Prostate gland (tissue), 2 donors: Measurements from ENCODE around the gene TMEM92. TPM values are rescaled to one million over a fixed set of nuclear protein-coding genes. Genes with fewer than 3 reads are reported as not detected.

ENCODE experiments used
- DNase-seq: peaks from one replicate; pipeline ENCODE4 v3.0.0-alpha.2; 2019; ENCODE audit warnings: low spot score
- H3K27ac ChIP-seq, 2 donors: fragments of 200-600 bp; sonication (generic); 2 replicates each; pipeline ENCODE4 v1.5.1; 2017 to 2019
- H3K27me3 ChIP-seq: fragments of 200-600 bp; sonication (generic); replicated peaks from 2 replicates; pipeline ENCODE4 v1.5.1; 2019; ENCODE audit not compliant: insufficient read depth
- H3K36me3 ChIP-seq, 2 donors: fragments of 200-600 bp; sonication (generic); 1 replicate in 1 of 2; 2 replicates in 1 of 2; pipeline versions ENCODE4 v1.5.1 to v1.8.1; 2017 to 2019
- H3K4me1 ChIP-seq: fragments of 200-600 bp; sonication (generic); replicated peaks from 2 replicates; pipeline ENCODE4 v1.5.1; 2019
- H3K4me3 ChIP-seq, 2 donors: fragments of 200-600 bp; sonication (generic); 2 replicates each; pipeline ENCODE4 v1.5.1; 2017 to 2019
- H3K9me3 ChIP-seq: fragments of 200-600 bp; sonication (generic); 2 replicates; pipeline ENCODE4 v1.5.1; 2017
- POLR2A ChIP-seq: fragments of 450-650 bp; IDR thresholded peaks from one replicate; pipeline ENCODE4 v1.6.1; 2016; ENCODE audit warnings: antibody characterized with exemption, mild to moderate bottlenecking
- POLR2AphosphoS5 ChIP-seq: sonication (generic); formaldehyde crosslinking; IDR thresholded peaks from one replicate; pipeline ENCODE4 v1.6.1; 2017; ENCODE audit warnings: antibody characterized with exemption
- WGBS: methylation state at CpG from one replicate; pipeline ENCODE4 v1.1.5; 2018; 5-methylcytosine and 5-hydroxymethylcytosine counted together
- intact Hi-C: fragments of 100-400 bp; cut with DNase I; formaldehyde crosslinking; loops from one replicate; pipeline ENCODE4 v1.14.2; 2022
- total RNA-seq, 2 donors: library from RNA; depleted of rRNA; stranded (reverse); fragments of >200 nt; gene quantifications; one replicate each; pipeline ENCODE4 v1.1.0, GENCODE V29; 2016
- TF ChIP-seq, protein P1 (sequence below), 4 experiments: fragments of 200-600 bp in 2 of 4; fragments of 450-650 bp in 2 of 4; sonication (generic) in 2 of 4; IDR thresholded peaks; 1 replicate in 3 of 4; 2 replicates in 1 of 4; pipeline ENCODE4 v1.5.1; 2016 to 2019; ENCODE audit warnings: antibody characterized with exemption in 4 of 4, mild to moderate bottlenecking in 2 of 4, moderate library complexity in 2 of 4

TMEM92 gene
- total RNA-seq, 2 donors from 2014 or later, result 0.91 to 0.96 TPM

DNA sequence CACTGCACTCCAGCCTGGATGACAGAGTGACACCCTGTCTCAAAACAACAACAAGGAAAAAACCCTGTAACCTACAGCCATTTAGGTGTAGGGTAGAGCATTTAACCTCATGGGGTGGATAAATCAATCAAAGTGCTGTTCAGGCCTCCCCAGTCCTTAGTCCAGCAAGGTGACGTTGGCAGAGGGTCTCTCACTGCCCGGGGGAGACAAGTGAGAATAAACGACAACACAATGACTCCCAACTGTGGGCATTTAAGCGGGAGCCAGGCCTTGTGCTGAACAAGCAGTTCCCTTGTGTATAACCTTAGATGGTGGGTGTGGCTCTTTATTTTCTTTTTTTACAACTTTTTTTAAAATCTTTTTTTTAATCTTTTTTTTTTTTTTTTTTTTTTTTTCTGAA lies 29.3 kb downstream of the TMEM92 start:
- Histone ChIP-seq H3K4me1 (peaks cover 5% of the 10 kb centered on the region), H3K9me3 (no peaks in the 10 kb centered on the region), H3K4me3 (no peak overlapping the region), H3K27ac (no peak overlapping the region), H3K27me3 (no peaks in the 10 kb centered on the region), H3K36me3 (no peaks in the 10 kb centered on the region)
- no peak for DNase-seq
- WGBS, result 67% methylated on average over 4 of the region's 4 CpGs
- no peak for TF ChIP-seq POLR2A
- no peak for TF ChIP-seq POLR2AphosphoS5
- TF ChIP-seq, protein P1, sequence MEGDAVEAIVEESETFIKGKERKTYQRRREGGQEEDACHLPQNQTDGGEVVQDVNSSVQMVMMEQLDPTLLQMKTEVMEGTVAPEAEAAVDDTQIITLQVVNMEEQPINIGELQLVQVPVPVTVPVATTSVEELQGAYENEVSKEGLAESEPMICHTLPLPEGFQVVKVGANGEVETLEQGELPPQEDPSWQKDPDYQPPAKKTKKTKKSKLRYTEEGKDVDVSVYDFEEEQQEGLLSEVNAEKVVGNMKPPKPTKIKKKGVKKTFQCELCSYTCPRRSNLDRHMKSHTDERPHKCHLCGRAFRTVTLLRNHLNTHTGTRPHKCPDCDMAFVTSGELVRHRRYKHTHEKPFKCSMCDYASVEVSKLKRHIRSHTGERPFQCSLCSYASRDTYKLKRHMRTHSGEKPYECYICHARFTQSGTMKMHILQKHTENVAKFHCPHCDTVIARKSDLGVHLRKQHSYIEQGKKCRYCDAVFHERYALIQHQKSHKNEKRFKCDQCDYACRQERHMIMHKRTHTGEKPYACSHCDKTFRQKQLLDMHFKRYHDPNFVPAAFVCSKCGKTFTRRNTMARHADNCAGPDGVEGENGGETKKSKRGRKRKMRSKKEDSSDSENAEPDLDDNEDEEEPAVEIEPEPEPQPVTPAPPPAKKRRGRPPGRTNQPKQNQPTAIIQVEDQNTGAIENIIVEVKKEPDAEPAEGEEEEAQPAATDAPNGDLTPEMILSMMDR (IDR thresholded peaks at IDR 0.05), result no peak
- intact Hi-C loops, result no loop called here

DNA sequence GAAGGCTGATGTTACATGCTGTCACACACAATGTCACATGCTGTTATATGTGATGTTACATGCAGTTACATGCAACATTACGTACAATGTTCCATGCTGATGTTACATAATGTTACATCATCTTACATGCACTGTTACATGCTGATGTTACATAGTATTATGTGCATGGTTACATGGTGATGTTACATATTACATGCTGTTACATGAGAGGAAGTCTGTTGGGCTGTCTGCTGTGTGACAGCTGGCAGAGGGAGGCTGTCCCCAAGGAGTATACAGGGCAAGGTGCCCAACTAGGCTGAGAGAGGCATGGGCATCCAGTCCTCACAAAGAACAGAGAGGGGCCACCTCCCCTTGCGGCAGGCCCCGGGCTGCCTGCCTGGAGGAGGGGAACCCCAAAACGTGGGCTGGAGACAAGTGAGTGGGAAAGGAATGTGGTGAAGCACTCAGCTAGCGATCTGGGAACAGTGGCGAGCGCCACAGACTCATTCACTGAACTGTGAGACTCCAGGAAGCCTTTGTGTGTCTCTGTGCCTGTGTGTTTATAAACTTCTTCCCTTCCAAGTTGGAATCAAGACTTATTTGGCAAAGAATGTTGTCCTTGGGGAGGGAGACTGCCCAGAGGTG lies 30.6 kb downstream of the TMEM92 start:
- peak overlapping the region; percentile 42 to 43 for H3K27ac ChIP-seq
- TF ChIP-seq POLR2AphosphoS5 (peak; percentile 34), POLR2A (no peak)
- DNase-seq, result no peak
- intact Hi-C loops, result no loop called here
- H3K4me3 ChIP-seq, result no peak overlapping the region
- no peaks in the 10 kb centered on the region for H3K36me3 ChIP-seq
- 28% methylated on average over 7 of the region's 7 CpGs for WGBS
- H3K9me3 ChIP-seq, result no peaks in the 10 kb centered on the region
- H3K4me1 ChIP-seq, result peaks cover 5% of the 10 kb centered on the region
- H3K27me3 ChIP-seq, result no peaks in the 10 kb centered on the region

DNA sequence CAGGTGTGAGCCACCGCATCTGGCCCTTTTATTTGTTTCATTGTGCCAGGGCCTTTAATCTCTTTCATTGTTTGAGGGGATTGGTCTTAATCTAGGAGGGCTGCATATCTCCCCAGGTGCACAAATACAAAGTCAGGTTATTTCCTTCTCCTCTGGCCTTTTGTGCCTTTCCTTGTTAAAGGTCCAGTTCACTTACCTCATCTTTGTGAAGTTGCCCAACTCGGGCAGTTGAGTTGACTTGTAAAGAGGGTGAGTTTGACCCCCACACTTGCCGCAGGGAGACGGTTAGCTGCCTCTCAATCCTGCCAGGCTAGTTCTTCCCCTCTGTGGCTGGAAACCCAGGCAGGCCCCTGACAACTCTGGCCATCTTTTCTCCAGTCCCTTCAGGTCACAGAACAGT lies 33.4 kb downstream of the TMEM92 start:
- no peaks in the 10 kb centered on the region for H3K27me3 ChIP-seq
- DNase-seq, result no peak
- intact Hi-C loops, result no loop called here
- no peak overlapping the region for H3K4me3 ChIP-seq
- peaks cover 5% of the 10 kb centered on the region for H3K4me1 ChIP-seq
- TF ChIP-seq, protein P1 (IDR thresholded peaks at IDR 0.05), result no peak
- TF ChIP-seq POLR2A, result no peak
- no peak for TF ChIP-seq POLR2AphosphoS5
- no peaks in the 10 kb centered on the region for H3K36me3 ChIP-seq
- WGBS, result 80% methylated on average over 4 of the region's 4 CpGs
- H3K9me3 ChIP-seq, result no peaks in the 10 kb centered on the region
- H3K27ac ChIP-seq, result no peak overlapping the region

DNA sequence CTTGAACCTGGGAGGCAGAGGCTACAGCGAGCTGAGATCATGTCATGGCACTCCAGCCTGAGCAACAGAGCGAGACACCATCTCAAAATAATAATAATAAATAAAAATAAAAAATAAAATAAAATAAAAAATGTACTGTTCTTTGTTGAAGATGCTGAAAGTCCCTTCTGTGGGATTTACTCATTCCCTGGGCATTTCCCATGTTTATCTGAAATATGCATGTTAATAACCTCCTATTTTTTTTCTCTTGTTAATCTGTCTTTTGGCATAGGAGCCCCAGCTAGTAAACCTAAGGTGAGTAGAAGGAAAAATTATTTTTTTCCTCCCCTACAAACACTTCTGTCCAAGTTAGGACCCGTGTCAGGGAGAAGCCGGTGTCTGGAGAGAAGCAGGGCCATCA lies 34.4 kb downstream of the TMEM92 start:
- Histone ChIP-seq H3K36me3 (no peaks in the 10 kb centered on the region), H3K9me3 (no peaks in the 10 kb centered on the region), H3K27me3 (no peaks in the 10 kb centered on the region), H3K4me1 (peaks cover 5% of the 10 kb centered on the region), H3K4me3 (no peak overlapping the region), H3K27ac (no peak overlapping the region)
- WGBS, result 93% methylated on average over 4 of the region's 4 CpGs
- intact Hi-C loops, result no loop called here
- TF ChIP-seq POLR2AphosphoS5, result no peak
- no peak for TF ChIP-seq POLR2A
- TF ChIP-seq, protein P1 (IDR thresholded peaks at IDR 0.05), result no peak
- no peak for DNase-seq

DNA sequence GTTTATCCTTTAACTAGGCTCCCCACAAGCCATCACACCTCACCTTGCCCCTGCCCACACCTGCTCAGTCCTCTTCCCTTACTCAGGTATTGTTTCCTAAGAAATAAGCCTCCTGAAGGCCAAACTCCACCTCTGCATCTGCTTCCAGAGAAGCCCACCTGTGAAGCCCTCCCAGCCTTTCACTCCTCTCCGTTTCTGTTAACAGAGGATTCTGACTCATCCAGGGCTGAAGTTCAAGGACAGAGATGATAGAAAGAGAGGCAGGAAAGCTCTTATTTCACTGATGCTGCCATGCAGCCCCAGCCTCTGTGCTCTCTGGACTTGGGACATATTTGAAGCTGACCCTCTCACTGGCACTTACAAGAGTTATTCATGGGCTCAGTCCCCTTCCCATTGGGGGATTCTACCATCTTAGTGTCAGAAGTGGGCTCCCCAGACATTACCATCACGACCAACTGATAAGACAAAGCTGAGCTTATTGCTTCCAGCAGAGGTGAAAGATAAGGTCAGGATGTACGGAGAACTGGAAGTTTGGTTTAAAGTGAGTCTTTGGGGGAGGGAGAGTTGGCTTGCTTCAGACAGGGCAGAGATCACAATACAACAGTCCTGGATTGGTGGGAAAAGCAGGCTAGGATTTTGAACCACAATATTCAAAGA lies 36.3 kb downstream of the TMEM92 start:
- H3K4me3 ChIP-seq, result no peak overlapping the region
- intact Hi-C loops, result no loop called here
- no peaks in the 10 kb centered on the region for H3K4me1 ChIP-seq
- H3K27me3 ChIP-seq, result no peaks in the 10 kb centered on the region
- 69% methylated on average over 3 of the region's 3 CpGs for WGBS
- TF ChIP-seq POLR2AphosphoS5 (no peak), POLR2A (no peak)
- DNase-seq, result no peak
- H3K36me3 ChIP-seq, result no peaks in the 10 kb centered on the region
- H3K9me3 ChIP-seq, result no peaks in the 10 kb centered on the region
- no peak overlapping the region for H3K27ac ChIP-seq

DNA sequence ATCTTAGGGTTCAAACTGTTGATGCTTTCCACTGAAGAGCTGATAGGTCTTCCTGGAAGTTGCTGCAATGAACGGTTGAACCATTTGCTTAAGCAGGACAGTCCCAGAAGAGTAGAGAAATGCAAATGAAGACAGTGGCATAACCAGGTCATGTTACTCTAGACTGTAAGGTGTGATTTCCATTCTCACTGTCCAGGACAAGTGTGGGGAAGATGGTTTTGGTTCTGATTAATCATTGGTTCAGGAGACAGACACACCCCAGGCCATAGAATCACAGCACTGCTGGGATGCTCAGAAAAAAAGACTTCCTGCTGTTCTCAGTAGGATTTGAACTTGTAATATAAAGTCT lies 36.8 kb downstream of the TMEM92 start:
- H3K36me3 ChIP-seq, result no peaks in the 10 kb centered on the region
- H3K27ac ChIP-seq, result no peak overlapping the region
- no peak for TF ChIP-seq POLR2A
- TF ChIP-seq, protein P1 (IDR thresholded peaks at IDR 0.05), result no peak
- no peak for TF ChIP-seq POLR2AphosphoS5
- H3K27me3 ChIP-seq, result no peaks in the 10 kb centered on the region
- no peaks in the 10 kb centered on the region for H3K9me3 ChIP-seq
- WGBS, result 57% methylated on average over 1 of the region's 1 CpG
- no peak overlapping the region for H3K4me3 ChIP-seq
- no peak for DNase-seq
- intact Hi-C loops, result no loop called here
- no peaks in the 10 kb centered on the region for H3K4me1 ChIP-seq
